ENCODE measurements around the gene DAPK2.

Gene DAPK2

DNA sequence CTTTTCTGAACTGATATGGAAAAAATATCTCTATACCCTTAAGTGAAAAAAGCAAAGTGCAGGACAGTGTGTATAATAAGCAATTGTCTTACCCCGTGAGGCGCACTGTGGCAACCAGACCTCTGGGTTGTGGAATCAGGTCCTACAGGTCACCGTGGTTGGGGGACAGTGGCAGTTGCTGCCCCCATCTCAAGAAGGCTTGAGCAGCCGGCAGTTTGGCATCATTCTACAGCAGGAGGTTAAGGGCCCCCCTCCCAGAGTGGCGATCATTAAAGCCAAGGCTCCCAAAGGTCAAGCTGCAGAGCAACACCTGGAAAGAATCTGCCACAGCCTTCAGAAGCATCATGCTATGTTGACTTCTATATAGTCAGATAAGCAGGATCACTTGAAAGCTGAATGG is 156.5 kb downstream of the DAPK2 start:
- no peak for DNase-seq

DNA sequence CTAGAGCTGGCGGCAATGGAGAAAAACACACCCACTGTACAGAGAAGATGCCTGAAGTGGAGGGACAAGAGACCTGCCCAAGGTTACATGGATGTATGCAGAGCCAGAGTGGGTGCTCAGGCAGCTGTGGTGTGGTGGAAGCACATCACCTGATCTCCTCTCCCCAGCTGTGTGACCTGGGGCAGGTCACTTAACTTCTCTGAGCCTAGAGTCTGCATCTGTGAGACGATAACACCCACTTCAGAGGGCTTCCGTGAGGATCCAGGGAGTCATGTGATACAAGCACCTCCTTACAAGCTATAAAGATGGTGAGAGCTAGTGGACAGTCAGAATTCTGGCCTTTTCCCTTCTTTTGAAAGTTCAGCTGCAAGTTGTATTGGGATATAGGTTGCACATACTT is 157.5 kb downstream of the DAPK2 start:
- DNase-seq: no peak

DNA sequence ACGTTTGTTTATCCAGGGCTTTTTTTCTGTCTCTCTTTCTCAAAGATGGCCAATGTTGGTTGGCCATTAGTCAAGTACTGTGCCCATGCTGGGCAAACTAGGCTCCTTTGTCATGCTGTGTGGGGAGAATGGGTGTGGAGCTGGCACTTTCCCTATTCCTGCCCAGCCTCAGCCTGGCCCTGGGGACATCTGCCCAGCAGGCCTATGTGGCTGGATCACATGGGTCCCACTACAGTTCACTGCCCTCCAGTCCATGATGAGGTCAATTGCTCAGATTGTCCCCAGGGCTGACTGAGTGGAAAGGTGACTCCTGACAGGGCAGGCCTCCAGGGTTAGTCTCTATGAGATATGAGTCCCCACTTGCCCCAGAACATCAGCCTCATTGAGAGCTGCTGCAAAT is 158.1 kb downstream of the DAPK2 start:
- no peak for DNase-seq

DNA sequence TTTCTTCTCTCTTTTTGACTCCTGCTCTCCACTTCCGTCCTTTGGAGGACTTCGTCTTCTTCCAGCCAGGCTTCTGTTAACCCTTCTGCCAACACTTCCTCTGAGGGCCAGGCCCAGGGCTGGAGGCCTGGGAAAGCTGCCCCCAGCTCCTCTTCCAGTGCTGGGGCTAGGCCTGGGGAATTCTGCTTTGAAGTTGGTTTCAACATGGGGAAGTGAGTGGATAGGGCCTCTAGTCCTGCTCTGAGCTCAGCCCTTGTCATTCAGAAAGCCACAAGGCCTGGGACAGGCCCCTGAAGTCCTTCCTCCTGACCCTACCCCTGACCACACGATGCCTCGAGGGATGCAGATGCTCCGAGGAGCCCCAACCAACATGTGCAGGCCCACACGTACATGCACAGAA is 158.7 kb downstream of the DAPK2 start:
- no peak for DNase-seq

DNA sequence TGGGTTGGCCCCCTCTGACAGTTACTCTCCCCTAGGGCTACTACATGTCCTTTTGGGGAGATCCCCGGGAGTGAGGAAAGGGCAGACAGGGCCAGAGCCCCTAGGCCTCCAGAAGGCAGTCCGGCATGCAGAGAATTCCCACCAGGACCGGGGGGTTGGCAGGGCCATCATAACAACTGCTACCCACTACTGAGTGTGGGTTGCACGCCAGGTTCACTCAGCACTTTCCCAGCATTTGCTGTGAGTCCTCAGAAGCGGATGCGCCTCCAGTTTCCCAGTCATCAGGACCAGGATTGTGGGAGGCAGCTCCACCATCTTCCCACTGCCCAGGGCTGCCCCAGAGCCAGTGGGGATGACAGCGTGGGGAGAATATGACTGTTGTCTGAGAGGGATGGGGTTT is 161.3 kb downstream of the DAPK2 start:
- no peak for DNase-seq

DNA sequence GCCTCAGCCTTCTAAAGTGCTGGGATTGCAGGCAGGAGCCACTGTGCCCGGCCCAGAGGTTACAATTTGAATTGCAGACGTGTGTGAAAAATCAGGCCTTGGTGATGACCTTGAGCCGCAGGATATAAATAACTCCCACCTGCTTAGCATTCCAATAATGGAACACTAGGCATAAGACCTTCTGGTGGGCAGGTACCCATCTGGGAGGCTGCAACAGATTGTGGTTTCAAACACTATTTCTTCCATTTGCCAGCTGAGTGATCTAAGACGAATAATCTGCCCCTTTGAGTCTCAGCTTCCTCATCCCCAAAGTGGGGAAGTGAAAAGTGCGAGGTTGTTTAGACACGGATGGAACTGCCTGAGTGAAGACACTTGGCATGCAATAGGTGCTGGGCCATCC is 164.9 kb downstream of the DAPK2 start:
- DNase-seq: no peak

DNA sequence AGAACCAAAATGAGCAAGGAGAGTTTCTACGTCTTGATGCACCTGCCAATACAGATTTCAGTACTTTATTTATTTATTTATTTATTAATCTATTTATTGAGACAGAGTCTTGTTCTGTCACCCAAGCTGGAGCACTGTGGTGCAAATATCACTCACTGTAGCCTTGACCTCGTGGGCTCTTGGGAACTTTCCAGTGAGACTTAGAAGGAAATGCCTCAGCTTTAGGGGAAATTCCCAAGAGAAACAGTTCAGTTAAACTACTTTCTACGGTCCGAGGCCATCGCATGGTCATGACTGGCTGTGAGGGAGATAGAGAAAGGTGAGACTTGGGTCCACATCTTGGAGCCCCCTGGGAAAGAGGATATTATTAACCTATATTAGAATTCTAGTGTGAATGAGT is 165.5 kb downstream of the DAPK2 start:
- no peak for DNase-seq

DNA sequence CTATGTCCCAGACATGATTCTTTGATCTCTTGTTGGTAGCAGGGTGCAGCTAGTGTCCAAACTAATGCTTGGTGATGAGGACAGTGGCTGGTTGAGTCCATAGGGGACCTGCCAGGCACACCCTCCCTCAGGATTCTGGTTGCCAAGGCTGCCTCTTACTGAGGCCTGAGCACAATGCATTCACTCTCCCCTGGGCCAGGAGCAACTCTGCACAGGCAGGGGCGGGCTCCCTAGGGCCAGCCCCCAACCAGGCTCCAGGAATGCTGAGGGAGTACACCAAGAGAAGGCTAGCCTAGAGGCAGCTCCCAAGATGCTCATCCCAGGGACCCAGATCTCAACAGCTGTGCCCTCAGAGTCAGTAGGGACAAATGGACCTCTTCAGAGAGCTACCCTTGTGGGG is 166.3 kb downstream of the DAPK2 start:
- no peak for DNase-seq

DNA sequence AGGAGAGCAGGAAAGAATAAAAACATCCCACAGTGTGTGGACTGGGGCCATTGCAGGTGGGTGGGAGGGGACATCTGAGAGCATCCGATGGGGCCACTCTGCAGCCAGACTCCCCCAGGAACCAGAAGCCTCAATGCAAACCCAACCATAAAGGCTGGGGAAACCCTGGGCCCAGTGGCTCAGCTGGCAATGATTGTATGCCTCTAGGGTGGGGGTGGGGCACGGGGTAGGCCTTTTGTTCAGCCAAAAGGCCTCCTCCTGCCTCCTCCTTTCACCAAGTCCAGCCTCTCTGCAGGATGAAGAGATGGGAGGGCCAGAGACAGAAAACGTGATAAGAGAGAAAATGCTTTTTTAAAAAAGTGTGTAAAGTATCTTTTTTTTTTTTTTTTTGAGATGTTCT is 167.1 kb downstream of the DAPK2 start:
- DNase-seq: no peak

DNA sequence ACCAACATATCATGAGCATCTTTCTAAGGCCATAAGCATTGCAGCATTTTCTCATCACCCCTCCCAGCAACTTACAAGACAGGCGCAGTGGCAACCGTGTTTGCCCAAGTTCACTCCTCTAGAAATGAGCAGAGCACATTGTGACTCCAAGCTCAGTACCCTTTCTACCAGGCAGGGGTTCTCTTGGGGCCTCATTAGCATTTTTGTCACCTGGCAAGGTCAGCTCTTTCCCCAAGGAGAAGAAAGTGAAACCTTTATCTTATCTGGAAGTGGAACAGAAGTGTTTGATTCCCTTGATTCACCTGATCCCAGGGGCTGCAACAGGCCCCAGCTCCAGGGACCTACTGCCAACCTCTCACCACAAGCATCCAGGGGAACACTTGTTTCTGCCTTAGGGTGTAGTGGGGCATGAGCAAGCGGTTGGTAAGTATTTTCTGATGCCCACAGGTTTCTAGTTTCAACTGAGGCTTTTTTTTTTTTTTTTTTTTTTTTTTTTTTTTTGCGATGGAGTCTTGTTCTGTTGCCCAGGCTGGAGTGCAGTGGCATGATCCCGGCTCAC is 168.5 kb downstream of the DAPK2 start:
- no peak for DNase-seq

DNA sequence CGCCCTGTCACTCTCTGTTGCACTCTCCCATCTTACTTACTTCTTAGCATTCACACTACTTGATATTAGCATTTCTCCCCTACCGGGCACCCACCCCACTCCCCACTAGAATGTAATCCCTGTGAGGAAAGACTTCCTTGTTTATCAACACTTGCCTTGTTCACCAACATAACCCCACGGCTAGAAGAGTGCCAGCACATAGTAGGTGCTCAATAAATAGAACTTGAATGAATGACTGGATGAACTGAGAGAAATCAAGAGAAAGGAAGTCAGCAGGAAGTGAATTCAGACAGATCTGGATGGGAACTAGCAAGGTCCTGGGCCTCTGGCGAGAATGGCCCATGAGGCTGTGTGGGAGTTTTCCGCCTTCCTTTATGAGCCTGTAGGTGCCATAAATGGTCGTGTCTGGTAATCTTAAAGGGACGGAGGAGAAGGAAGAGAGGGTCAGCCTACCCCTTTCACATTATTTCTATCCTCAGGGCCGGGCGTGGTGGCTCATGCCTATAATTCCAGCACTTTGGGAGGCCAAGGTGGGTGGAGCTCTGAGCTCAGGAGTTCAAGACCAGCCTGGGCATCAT is 170.1 kb downstream of the DAPK2 start:
- DNase-seq: no peak

DNA sequence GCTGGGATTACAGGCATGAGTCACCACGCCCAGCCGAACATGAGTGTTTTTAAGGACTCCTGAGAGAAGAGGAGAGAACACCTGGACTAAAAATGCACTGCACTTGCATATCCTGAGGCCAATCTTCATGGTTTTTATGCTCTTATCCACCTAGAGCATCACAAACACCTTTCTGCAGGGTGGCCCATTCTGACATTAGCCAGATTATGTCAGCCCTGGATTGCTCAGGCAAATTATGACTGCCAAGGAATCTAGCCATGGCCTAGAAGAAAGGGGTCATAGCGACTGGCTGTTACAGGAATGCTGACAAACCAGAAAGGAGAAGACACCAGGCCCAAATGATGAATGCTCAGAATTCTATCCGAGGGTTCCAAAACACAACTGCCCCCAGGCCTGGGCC is 171.7 kb downstream of the DAPK2 start:
- no peak for DNase-seq

DNA sequence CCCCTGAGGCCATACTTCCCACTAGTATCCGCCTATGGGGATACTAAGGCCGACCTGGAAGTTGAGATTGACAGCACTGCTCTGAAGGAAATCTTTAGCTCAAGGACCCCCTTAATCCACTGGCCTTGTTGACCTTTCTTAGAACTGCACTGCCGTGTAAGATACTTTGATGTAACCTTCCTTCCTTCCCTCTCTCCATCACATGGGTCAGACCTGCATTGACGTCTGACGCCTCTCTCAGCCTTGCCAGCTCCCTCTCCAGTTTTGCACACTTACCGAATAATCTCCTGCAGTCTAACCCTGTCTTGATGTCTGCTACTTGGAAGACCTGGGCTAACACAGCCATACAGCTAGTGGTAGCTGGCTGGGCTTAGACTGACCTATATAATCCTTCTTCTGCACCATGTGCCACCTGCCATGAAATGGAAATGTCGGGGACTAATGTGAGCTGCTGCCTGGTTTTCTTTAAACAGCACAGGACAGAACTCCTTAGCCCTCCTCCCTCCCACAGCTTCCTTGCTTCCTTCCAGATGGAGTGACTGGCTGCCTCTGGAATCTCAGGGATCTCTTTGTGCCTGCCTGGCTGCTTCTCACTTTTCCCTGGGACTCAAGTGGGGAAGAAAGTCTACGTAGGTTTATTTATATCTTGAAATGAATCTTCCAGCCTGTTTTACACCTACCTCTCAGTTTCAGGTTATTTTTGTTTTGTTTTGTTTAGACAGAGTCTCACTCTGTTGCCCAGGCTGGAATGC is 173.3 kb downstream of the DAPK2 start:
- no peak for DNase-seq

DNA sequence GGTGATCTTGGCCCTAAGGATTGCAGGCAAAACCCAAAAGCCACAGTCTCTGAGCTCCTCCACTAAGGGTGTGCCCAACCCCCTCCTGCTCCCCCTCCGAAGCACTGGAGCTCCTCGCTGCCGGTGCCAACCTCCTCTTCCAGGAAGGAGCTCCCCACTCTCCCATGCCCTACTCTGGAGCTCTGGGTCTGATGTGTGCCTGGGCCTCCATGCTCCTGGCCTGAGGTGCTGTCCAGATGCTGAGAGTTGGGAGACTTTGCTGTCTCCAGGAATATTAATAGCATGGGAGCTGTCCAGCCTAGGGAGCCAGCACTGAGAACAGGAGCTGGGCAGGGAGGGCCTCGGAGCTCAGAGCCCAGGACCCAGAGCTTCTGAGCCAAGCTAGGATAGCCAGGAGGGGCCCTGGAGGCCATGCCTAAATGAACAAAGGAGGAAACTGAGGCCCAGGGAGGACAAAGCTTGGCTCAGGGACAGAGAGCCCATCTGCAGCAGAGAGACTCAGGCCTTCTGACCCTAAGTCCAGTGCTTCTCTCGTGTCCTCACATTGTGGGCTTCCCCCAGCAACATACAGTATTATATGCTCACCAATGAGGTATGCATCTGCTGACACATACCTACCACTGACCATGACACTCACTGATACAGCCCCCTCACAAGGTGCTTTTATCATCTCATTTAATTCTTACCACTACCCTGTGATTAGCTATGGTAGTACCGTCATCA is 175.6 kb downstream of the DAPK2 start:
- no peak for DNase-seq

DNA sequence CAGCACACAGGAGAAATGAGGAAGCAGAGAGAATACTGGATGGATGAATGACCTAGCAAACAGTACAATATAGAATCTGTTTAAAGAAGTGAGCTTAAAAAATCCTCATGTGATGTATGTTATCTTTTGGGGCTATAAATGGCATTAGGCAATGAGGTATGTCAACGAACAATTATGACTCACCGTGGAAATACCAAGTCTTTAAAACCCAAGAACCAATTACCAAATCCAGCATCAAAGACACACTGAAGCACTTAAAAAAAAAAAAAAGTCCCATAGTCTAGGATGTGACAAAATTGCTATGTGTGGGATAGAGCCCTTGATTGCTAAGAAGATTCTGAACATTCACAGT is 176.3 kb downstream of the DAPK2 start:
- peak; percentile 67 for DNase-seq

DNA sequence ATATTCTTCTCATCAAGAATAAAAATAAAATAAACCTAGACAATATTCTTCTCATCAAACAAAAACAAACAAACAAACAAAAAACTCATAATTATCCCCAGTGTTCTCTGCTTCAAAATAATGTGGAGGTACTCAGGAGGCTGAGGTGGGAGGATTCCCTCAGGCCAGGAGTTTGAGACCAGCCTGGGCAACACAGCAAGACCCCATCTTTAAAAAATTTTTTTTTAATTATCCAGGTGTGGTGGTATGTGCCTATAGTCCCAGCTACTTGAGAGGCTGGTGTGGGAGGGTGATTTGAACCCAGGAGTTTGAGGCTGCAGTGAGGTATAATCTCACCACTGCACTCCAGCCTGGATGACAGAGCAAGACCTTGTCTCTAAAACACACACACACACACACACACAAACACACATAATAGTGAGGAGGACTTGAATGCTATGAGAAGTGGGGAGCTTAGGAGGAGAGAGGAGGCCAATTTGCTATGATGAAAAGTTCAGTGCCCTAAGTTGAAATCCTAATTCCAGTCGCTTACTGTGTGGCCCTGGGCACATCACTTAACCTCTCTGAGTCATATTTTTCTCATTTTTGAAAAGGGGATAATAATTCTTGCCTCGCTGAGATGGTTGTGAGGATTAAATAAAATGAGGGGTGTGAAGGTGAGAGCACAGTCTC is 176.8 kb downstream of the DAPK2 start:
- DNase-seq: no peak

DNA sequence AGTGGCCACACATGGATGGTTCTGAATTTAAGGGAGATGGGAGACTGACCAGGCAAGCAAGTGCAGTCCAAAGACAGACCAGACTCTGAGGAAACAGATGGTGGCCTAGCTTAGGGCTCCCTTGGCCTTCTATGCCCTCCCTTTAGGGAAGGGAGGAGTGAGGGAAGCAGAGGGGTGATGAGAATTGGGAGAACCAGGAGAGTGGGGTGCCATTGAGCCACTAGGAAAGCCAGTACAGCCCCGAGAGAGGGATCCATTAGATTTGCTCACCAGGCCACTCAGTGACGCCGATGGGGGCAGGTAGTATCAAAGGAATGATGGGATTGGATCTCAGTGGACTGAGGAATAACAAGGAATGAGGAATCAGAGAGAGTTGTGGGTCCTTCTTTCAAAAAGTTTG is 182.1 kb downstream of the DAPK2 start:
- DNase-seq: no peak

DNA sequence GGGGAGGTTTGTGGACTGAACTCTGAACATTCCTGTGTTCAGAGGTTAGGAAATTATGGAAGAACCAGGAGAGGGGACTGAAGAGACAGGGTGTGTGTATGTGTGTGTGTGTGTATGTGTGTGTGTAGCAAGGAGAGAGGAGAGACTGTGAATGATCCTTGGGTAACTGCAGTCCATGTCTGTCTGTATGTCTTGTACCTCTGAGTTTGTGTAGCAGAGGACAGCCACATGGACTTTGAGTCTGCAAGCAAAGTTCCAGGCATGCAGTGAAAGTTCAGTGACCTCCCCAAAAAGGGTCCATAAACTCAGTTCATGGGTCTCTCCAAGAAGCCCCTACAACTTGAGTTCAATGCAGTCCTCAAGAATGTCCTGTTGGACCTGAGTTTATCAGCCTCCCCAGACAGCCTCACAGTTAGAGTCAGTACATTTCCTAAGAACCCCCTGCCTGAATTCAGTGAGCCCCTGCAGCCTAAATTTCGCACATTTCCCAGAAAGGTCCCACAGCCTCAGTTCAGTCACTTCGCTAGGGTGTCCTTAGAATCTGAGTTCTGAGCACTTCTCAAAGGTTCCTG is 184.3 kb downstream of the DAPK2 start:
- DNase-seq: no peak

DNA sequence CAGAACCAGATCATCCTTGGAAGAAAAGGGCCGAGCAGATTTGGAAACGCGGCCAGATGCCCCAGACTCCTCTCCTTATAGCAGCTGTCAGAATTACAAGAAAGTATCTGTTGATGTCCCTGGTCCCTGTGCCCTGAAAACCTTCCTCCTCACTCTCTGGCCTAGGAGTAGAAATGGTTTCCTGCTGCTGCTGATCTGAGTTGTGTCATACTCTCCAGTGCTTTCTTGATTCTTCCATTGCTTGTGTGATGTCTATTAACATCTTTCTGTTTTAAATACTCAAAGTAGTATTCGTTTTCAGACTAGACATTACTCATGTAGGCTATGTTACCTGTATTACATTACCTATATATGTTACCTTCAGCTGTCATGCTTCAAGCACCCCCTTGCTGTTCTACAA is 185.7 kb downstream of the DAPK2 start:
- no peak for DNase-seq

DNA sequence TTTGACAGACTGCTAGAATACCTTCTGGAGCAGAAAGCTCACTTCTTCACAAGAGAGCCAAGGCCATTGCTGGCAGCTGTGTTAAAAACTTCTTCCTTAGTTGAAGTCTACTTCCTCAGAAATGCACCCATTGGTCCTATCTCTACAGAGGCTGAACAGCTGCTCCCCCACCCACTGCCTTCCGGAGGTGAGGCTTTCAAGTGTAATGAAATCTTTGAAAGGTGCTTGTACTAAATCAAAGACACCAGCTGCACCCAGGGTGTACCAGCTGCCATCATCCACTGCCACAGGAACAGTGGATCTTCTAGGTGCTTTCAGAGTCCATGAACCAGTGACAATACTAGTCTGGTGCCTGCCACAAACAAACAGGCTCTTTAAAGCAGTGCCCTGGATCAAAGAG is 186.1 kb downstream of the DAPK2 start:
- no peak for DNase-seq

DNA sequence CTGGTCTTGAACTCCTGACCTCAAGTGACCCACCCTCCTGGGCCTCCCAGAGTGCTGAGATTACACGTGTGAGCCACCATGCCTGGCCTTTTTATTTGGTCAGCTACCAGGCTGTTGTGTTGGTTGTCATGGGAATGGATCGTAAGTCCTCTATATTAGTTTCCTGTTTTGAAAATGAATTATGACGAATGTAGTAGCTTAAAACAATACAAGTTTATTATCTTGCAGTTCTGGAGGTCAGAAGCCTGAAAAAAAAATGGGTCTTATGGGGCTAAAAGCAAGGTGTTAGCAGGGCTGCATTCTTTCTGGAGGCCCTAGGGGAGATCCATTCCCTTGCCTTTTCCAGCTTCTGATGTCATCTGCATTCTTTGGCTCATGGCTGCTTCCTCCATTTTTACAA is 187.4 kb downstream of the DAPK2 start:
- no peak for DNase-seq

DNA sequence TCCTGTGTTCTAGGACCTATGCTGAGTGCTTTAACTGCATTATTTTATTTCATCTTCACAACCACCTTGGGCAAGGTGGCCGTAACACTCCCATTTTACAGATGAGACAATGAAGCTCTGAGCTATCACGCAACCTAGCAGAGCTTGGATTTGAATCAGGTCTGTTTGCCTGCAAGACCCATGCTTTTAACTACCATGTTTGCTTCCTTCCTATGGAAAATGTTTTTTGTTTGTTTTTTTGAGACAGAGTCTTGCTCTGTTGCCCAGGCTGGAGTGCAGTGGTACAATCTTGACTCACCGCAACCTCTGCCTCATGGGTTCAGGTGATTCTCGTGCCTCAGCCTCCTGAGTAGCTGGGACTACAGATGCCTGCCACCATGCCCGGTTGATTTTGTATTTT is 187.8 kb downstream of the DAPK2 start:
- no peak for DNase-seq

DNA sequence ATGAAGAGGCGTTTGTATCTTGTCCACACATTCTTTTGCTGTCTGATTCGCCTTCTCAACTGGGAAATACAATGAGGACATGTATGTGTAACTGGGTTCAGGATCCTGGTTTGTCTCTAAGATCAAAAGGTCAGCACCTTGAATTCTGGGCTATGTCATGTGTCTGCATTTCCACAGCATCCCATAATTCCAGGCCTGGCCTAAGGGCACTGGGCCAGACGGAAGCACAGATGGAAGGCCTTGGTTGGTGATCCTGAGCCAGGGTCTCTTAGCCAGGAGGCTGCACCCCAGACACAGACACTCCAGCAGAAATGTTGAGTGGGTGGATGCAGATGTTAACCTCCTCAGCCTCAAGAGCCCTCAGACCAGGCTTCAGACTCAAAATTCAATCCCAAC is 188.8 kb downstream of the DAPK2 start:
- no peak for DNase-seq
